Measurements from ENCODE around the gene OSBPL3.

DNA sequence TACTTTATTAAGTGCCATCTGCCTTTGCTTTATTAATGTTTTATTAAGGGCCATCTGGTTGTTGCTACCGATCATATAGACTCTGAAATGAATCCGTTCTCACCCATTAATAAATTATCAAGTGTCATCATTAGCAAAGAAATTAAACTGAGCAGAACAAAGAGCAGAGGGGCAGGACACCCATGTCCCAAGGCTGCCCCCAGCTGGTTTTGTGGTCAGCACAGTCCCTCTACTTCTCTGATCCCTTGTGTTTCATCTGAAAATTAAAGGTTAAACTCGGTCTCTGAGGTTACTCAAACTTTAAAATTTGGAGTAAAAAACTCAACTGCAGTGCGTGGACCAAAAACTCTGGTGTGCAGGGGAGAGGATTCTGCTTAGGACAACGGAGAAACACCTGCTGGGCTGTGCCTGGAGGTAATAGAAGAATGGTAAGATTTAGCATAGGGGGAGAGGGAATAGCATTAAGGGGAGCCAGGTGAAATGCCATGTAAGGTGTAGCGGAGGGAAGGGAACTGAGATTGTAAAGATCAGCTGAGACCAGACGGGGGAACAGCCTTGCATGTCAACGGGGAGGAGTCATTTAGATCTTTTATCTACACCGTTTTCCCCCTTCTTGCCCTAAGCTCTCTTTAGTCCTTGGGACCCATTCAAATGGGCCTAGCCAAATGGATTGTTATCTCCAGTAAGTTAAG is 212.0 kb downstream of the OSBPL3 start:
- TF ChIP-seq, protein P1, sequence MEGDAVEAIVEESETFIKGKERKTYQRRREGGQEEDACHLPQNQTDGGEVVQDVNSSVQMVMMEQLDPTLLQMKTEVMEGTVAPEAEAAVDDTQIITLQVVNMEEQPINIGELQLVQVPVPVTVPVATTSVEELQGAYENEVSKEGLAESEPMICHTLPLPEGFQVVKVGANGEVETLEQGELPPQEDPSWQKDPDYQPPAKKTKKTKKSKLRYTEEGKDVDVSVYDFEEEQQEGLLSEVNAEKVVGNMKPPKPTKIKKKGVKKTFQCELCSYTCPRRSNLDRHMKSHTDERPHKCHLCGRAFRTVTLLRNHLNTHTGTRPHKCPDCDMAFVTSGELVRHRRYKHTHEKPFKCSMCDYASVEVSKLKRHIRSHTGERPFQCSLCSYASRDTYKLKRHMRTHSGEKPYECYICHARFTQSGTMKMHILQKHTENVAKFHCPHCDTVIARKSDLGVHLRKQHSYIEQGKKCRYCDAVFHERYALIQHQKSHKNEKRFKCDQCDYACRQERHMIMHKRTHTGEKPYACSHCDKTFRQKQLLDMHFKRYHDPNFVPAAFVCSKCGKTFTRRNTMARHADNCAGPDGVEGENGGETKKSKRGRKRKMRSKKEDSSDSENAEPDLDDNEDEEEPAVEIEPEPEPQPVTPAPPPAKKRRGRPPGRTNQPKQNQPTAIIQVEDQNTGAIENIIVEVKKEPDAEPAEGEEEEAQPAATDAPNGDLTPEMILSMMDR (IDR thresholded peaks at IDR 0.05) = no peak
- TF ChIP-seq POLR2AphosphoS5 (IDR thresholded peaks at IDR 0.05) = no peak
- no peak for TF ChIP-seq EP300 (IDR thresholded peaks at IDR 0.05)
- TF ChIP-seq POLR2A (IDR thresholded peaks at IDR 0.05) = no peak

Data from sigmoid colon (tissue), 4 donors.